Keratinocyte (primary cell): Measurements from ENCODE around the gene CYCS. TPM values are rescaled to one million over a fixed set of nuclear protein-coding genes. Genes with fewer than 3 reads are reported as not detected.

Experiments used
- DNase-seq: peaks from one replicate; pipeline ENCODE4 v3.0.0-alpha.2; 2011; ENCODE audit warnings: low read depth, missing footprints, low spot score
- FAIRE-seq: peaks from 2 replicates; lab custom pipeline; 2011; peaks lifted over from hg19 to GRCh38; lab: Jason Lieb, UNC
- H2AFZ ChIP-seq: 2 replicates; pipeline ENCODE4 v1.6.0; 2012; ENCODE audit warnings: low read length, control low read depth, inconsistent platforms; ENCODE audit not compliant: control insufficient read depth
- H3K27ac ChIP-seq: 2 replicates; pipeline ENCODE4 v1.5.1; 2011; ENCODE audit warnings: low read length; ENCODE audit not compliant: control insufficient read depth, insufficient read depth
- H3K27me3 ChIP-seq: 3 replicates; pipeline ENCODE4 v1.6.0; 2011; ENCODE audit warnings: low read length; ENCODE audit not compliant: control insufficient read depth, insufficient read depth; ENCODE audit errors: extremely low read depth
- H3K36me3 ChIP-seq, 2 experiments: 2 replicates in 1 of 2; 3 replicates in 1 of 2; pipeline ENCODE4 v1.5.1; 2011; ENCODE audit warnings: low read length in 2 of 2, mild to moderate bottlenecking in 1 of 2; ENCODE audit not compliant: control insufficient read depth in 2 of 2, insufficient read depth in 2 of 2; ENCODE audit errors: extremely low read depth in 1 of 2
- H3K4me1 ChIP-seq: 3 replicates; pipeline ENCODE4 v1.5.1; 2011; ENCODE audit warnings: low read length; ENCODE audit not compliant: control insufficient read depth, insufficient read depth; ENCODE audit errors: extremely low read depth
- H3K4me2 ChIP-seq: 3 replicates; pipeline ENCODE4 v1.6.0; 2011; ENCODE audit warnings: low read depth, low read length; ENCODE audit not compliant: control insufficient read depth, insufficient read depth; ENCODE audit errors: extremely low read depth
- H3K4me3 ChIP-seq, 3 experiments: fragments of 200-600 bp in 1 of 3; sonication (generic) in 1 of 3; 2 replicates in 2 of 3; 3 replicates in 1 of 3; pipeline ENCODE4 v1.5.1; 2011 to 2016; ENCODE audit warnings: low read length in 3 of 3, mild to moderate bottlenecking in 3 of 3, control low read depth in 2 of 3, inconsistent platforms in 1 of 3, low read depth in 1 of 3, mixed read lengths in 1 of 3, mixed run types in 1 of 3, moderate library complexity in 1 of 3; ENCODE audit not compliant: control insufficient read depth in 2 of 3, insufficient read depth in 2 of 3; ENCODE audit errors: extremely low read depth in 1 of 3
- H3K79me2 ChIP-seq: 2 replicates; pipeline ENCODE4 v1.6.0; 2012; ENCODE audit warnings: low read length; ENCODE audit not compliant: control insufficient read depth, insufficient read depth
- H3K9ac ChIP-seq: 3 replicates; pipeline ENCODE4 v1.6.0; 2011; ENCODE audit warnings: low read length; ENCODE audit not compliant: control insufficient read depth, insufficient read depth; ENCODE audit errors: extremely low read depth
- H3K9me1 ChIP-seq: 3 replicates; pipeline ENCODE4 v1.6.0; 2011; ENCODE audit warnings: low read length; ENCODE audit not compliant: control insufficient read depth, insufficient read depth; ENCODE audit errors: extremely low read depth
- H3K9me3 ChIP-seq: 2 replicates; pipeline ENCODE4 v1.5.1; 2012; ENCODE audit warnings: low read depth, low read length; ENCODE audit not compliant: control insufficient read depth
- H4K20me1 ChIP-seq: 3 replicates; pipeline ENCODE4 v1.6.0; 2011; ENCODE audit warnings: low read length; ENCODE audit not compliant: control insufficient read depth, insufficient read depth; ENCODE audit errors: extremely low read depth
- CTCF ChIP-seq, 3 experiments: IDR thresholded peaks in 1 of 3; conservative IDR thresholded peaks in 1 of 3; optimal IDR thresholded peaks in 1 of 3; 2 replicates in 2 of 3; 3 replicates in 1 of 3; pipeline versions ENCODE3 to v1.5.1; 2011; ENCODE audit warnings: low read length in 3 of 3, mild to moderate bottlenecking in 3 of 3, moderate library complexity in 2 of 3, control low read depth in 1 of 3, inconsistent platforms in 1 of 3; ENCODE audit not compliant: insufficient read depth in 2 of 3; ENCODE audit errors: extremely low read depth in 1 of 3
- EZH2 ChIP-seq: IDR thresholded peaks from one replicate; pipeline ENCODE4 v1.6.1; 2012; ENCODE audit warnings: inconsistent platforms, mild to moderate bottlenecking, low read length, moderate library complexity
- dilution Hi-C: fragments of 300-500 bp; cut with MboI; formaldehyde crosslinking; loops from one replicate; pipeline ENCODE4 v1.7.0; 2020; ENCODE audit warnings: low sequenced_read_pairs; ENCODE audit not compliant: extremely low pct_ligation_motif_present
- polyA plus RNA-seq, 5 experiments: library from polyadenylated mRNA; depleted of rRNA in 3 of 5; stranded (reverse) in 3 of 5; stranded (forward) in 1 of 5; unstranded in 1 of 5; fragments of >200 nt; gene quantifications; 1 replicate in 1 of 5; 2 replicates in 3 of 5; 3 replicates in 1 of 5; pipeline versions ENCODE4 v1.2.1 to v1.2.3, GENCODE V29; 2011 to 2012; ENCODE audit warnings: missing spikeins in 2 of 5, low read depth in 1 of 5, low replicate concordance in 1 of 5

CYCS gene
- polyA plus RNA-seq, 1 donor (not counting 4 experiments of a cell fraction or from before 2014, with no cell fraction given) = 176 TPM

- no peak overlapping the region for H3K27ac ChIP-seq
- no peaks in the 10 kb centered on the region for H3K27me3 ChIP-seq
- H3K4me2 ChIP-seq = no peak overlapping the region
- no peaks in the 10 kb centered on the region for H3K9me1 ChIP-seq
- no peak overlapping the region for H2AFZ ChIP-seq
- H3K79me2 ChIP-seq = no peaks in the 10 kb centered on the region
- TF ChIP-seq CTCF (optimal IDR thresholded peaks at IDR 0.05 in 1 of 3, IDR thresholded peaks at IDR 0.05 in 1 of 3, conservative IDR thresholded peaks at IDR 0.05 in 1 of 3; ENCODE audit: extremely low read depth in 1 of 3, insufficient read depth in 2 of 3, low read length in 3 of 3) (no peak), EZH2 (no peak)
- H4K20me1 ChIP-seq = no peaks in the 10 kb centered on the region
- H3K36me3 ChIP-seq = no peaks in the 10 kb centered on the region
- DNase-seq = no peak
- no peaks in the 10 kb centered on the region for H3K4me1 ChIP-seq
- no peaks in the 10 kb centered on the region for H3K9me3 ChIP-seq
- H3K9ac ChIP-seq = no peak overlapping the region
- H3K4me3 ChIP-seq = no peak overlapping the region
- dilution Hi-C loops = no loop called here
- no peak for FAIRE-seq
Observed at GRCh38 chr7:25073451-25073850, 51.6 kb downstream of the CYCS start.

Other genes with a start within 250 kb of the CYCS start
- gene OSBPL3, start 145.1 kb downstream of the CYCS start, polyA plus RNA-seq = 18.3 to 36.3 TPM (median 34.0 TPM) in 3 replicates
- not detected in 3 replicates for gene NPVF, start 103.2 kb upstream of the CYCS start, polyA plus RNA-seq